GM19328 (cell line): ENCODE results near the gene RAB32.
"Not testable (repeated sequence)": the region's sequence is repeated elsewhere in the genome, so short reads cannot be mapped to it uniquely, and the experiment has no call there.

ENCODE experiments used
- ATAC-seq: cut with Tn5 transposase; IDR thresholded peaks from one replicate; pipeline ENCODE4 v1.9.1; 2021; ENCODE audit warnings: mild to moderate bottlenecking, moderate library complexity; ENCODE audit not compliant: unreplicated experiment

The RAB32 gene

GRCh38 chr6:146543211-146543939 lies at the start of gene RAB32:
Gene RAB32 (plus strand): TSS chr6:146543833. CDS start chr6:146543872, 39 bp downstream.
- ATAC-seq, result no peak

GRCh38 chr6:146498309-146498708 lies 45.3 kb upstream of the RAB32 start:
- ATAC-seq, result no peak

- no peak for ATAC-seq
These were observed 40.5 kb upstream of the RAB32 start for GRCh38 chr6:146503096-146503495.

GRCh38 chr6:146515212-146515611 lies 28.4 kb upstream of the RAB32 start:
- no peak for ATAC-seq

GRCh38 chr6:146526192-146526591 lies 17.4 kb upstream of the RAB32 start:
- ATAC-seq, result no peak

- ATAC-seq, result no peak
These were observed 10.9 kb upstream of the RAB32 start for GRCh38 chr6:146532702-146533101.

GRCh38 chr6:146542881-146543210 lies 787 bp upstream of the RAB32 start:
- ATAC-seq, result no peak

- no peak for ATAC-seq
These were observed 445 bp downstream of the RAB32 start for GRCh38 chr6:146543940-146544615.

- ATAC-seq, result no peak
These were observed 1.1 kb downstream of the RAB32 start for GRCh38 chr6:146544616-146545182.

GRCh38 chr6:146545581-146545980 lies 1.9 kb downstream of the RAB32 start:
- ATAC-seq, result no peak

- no peak for ATAC-seq
These were observed 2.9 kb downstream of the RAB32 start for GRCh38 chr6:146546443-146547043.

- ATAC-seq, result no peak
These were observed 4.3 kb downstream of the RAB32 start for GRCh38 chr6:146547889-146548288.

GRCh38 chr6:146548898-146549374 lies 5.3 kb downstream of the RAB32 start:
- ATAC-seq, result no peak

GRCh38 chr6:146550911-146551310 lies 7.3 kb downstream of the RAB32 start:
- ATAC-seq, result no peak

- ATAC-seq, result no peak
These were observed 7.9 kb downstream of the RAB32 start for GRCh38 chr6:146551545-146551944.

GRCh38 chr6:146553377-146554135 lies 9.9 kb downstream of the RAB32 start:
- no peak for ATAC-seq

- ATAC-seq, result no peak
These were observed 17.0 kb downstream of the RAB32 start for GRCh38 chr6:146560607-146561006.

- not testable (repeated sequence) for ATAC-seq
These were observed 23.0 kb downstream of the RAB32 start for GRCh38 chr6:146566661-146567060.

- not testable (repeated sequence) for ATAC-seq
These were observed 25.0 kb downstream of the RAB32 start for GRCh38 chr6:146568619-146569018.

- ATAC-seq, result no peak
These were observed 30.6 kb downstream of the RAB32 start for GRCh38 chr6:146574211-146574610.

GRCh38 chr6:146578054-146578453 lies 34.4 kb downstream of the RAB32 start:
- ATAC-seq, result no peak
